ENCODE data around the gene OR52E6. TPM values are rescaled to one million over a fixed set of nuclear protein-coding genes. Genes with fewer than 3 reads are reported as not detected.

Gene OR52E6
- total RNA-seq, 1 experiment from 2014 or later, result not detected

GRCh38 chr11:5815534-5815933, 26.2 kb downstream of the OR52E6 start (continued):
- TF ChIP-seq CTCF (IDR thresholded peaks at IDR 0.05 in 2 of 3, conservative IDR thresholded peaks at IDR 0.05 in 1 of 3; ENCODE audit: borderline replicate concordance in 1 of 3, insufficient read depth in 1 of 3, low read depth in 2 of 3, low read length in 2 of 3) (no peak), ZFX (IDR thresholded peaks at IDR 0.05) (no peak)

GRCh38 chr11:5809905-5810795, 31.5 kb downstream of the OR52E6 start:
- no peak overlapping the region for H3K4me3 ChIP-seq (replicated peaks in 1 of 2; ENCODE audit: low read depth in 1 of 2, low read length in 2 of 2)
- H4K20me1 ChIP-seq (ENCODE audit: insufficient read depth), result no peaks in the 10 kb centered on the region; the same call in 1 of the 2 replicates
- no peaks in the 10 kb centered on the region for H3K79me2 ChIP-seq (ENCODE audit: insufficient read depth, low read length)
- H3K36me3 ChIP-seq (ENCODE audit: control insufficient read depth in 1 of 2, insufficient read depth in 2 of 2, low read length in 2 of 2), result no peaks in the 10 kb centered on the region
- H3K27me3 ChIP-seq (ENCODE audit: insufficient read depth, low read length), result peaks cover 65% of the 10 kb centered on the region
- DNase-seq (ENCODE audit: low read depth, low spot score), result no peak
- BruUV-seq (replicated peaks), result no TSS peak
- H3K4me1 ChIP-seq (ENCODE audit: control insufficient read depth in 1 of 2, insufficient read depth in 2 of 2, low read length in 2 of 2), result peaks cover 0 to 4% of the 10 kb centered on the region in 2 experiments; a peak in 1 of 4 replicates
- H3K9me3 ChIP-seq (ENCODE audit: control insufficient read depth in 1 of 2, insufficient read depth in 1 of 2, low read depth in 1 of 2, low read length in 2 of 2), result no peaks in the 10 kb centered on the region
- ATAC-seq, result no peak
- H3K27ac ChIP-seq (ENCODE audit: low read depth, low read length), result no peak overlapping the region
- CTCF ChIA-PET, result interaction anchor here (0.8 to 2.3 kb wide), 7 partner anchors 81 to 1183 kb away, joined by 3 to 8 read pairs (median 3); partner anchors contain the start of genes OR51D1 and TRIM5
- H2AFZ ChIP-seq (ENCODE audit: low read depth, low read length, poor library complexity, severe bottlenecking), result no peak overlapping the region
- intact Hi-C loops (cut with micrococcal nuclease), result loop anchor here (2.0 to 10.0 kb wide), 5 partner anchors 518 to 1627 kb away; no protein-coding TSS in a partner anchor
- TF ChIP-seq FOSL1 (IDR thresholded peaks at IDR 0.05; ENCODE audit: low read depth) (no peak), REST (IDR thresholded peaks at IDR 0.05; ENCODE audit: low read depth) (no peak), RAD21 (IDR thresholded peaks at IDR 0.05; ENCODE audit: low read depth) (no peak), MAX (IDR thresholded peaks at IDR 0.05) (no peak), CEBPB (IDR thresholded peaks at IDR 0.05; ENCODE audit: low read depth) (no peak), CTCF (IDR thresholded peaks at IDR 0.05 in 2 of 3, conservative IDR thresholded peaks at IDR 0.05 in 1 of 3; ENCODE audit: borderline replicate concordance in 1 of 3, insufficient read depth in 1 of 3, low read depth in 2 of 3, low read length in 2 of 3) (no peak), TCF7L2 (IDR thresholded peaks at IDR 0.05; ENCODE audit: borderline replicate concordance, extremely low read depth, insufficient read depth, insufficient read length) (no peak), ZFX (IDR thresholded peaks at IDR 0.05) (no peak), POLR2AphosphoS5 (IDR thresholded peaks at IDR 0.05; ENCODE audit: low read depth, low read length) (no peak), SP1 (IDR thresholded peaks at IDR 0.05; ENCODE audit: low read depth) (no peak), EZH2 (IDR thresholded peaks at IDR 0.05) (no peak), YY1 (IDR thresholded peaks at IDR 0.05; ENCODE audit: extremely low read depth, insufficient replicate concordance, low read depth, low read length) (no peak), JUND (IDR thresholded peaks at IDR 0.05) (no peak)
- RAD21 ChIA-PET (ENCODE audit: low non-redundant PET in 1 of 2, low total read pairs in 2 of 2, uncharacterized antibody in 2 of 2, unreplicated experiment in 2 of 2), result no interaction called here
- POLR2A ChIA-PET, result no interaction called here
- H3K9me2 ChIP-seq (ENCODE audit: insufficient read depth), result no peaks in the 10 kb centered on the region
- no peak overlapping the region for H3K9ac ChIP-seq (ENCODE audit: low read length)
- H3K4me2 ChIP-seq (ENCODE audit: low read length), result no peak overlapping the region

Measured in HCT116 (cell line).